Uterus (tissue), 4 donors: Measurements from ENCODE around the gene STK32C. TPM values are rescaled to one million over a fixed set of nuclear protein-coding genes. Genes with fewer than 3 reads are reported as not detected.

ENCODE experiments used
- DNase-seq, 2 donors: peaks; one replicate each; pipeline ENCODE4 v3.0.0-alpha.2; 2019 to 2020
- H3K27ac ChIP-seq, 2 donors: fragments of 200-600 bp; sonication (generic); 1 replicate in 1 of 2; 2 replicates in 1 of 2; pipeline ENCODE4 v1.5.1; 2016 to 2018
- H3K27me3 ChIP-seq, 2 donors: fragments of 200-600 bp; sonication (generic); one replicate each; pipeline ENCODE4 v1.5.1; 2018 to 2019; ENCODE audit warnings: control low read depth in 1 of 2
- H3K36me3 ChIP-seq, 2 donors: fragments of 200-600 bp; sonication (generic); one replicate each; pipeline ENCODE4 v1.5.1; 2019; ENCODE audit warnings: control low read depth in 1 of 2
- H3K4me1 ChIP-seq, 2 donors: fragments of 200-600 bp; sonication (generic); one replicate each; pipeline ENCODE4 v1.5.1; 2018 to 2019; ENCODE audit warnings: control low read depth in 1 of 2
- H3K4me3 ChIP-seq, 2 donors: fragments of 200-600 bp; sonication (generic); 1 replicate in 1 of 2; 2 replicates in 1 of 2; pipeline ENCODE4 v1.5.1; 2018 to 2019; ENCODE audit warnings: mild to moderate bottlenecking in 1 of 2
- H3K9me3 ChIP-seq, 2 donors: fragments of 200-600 bp; sonication (generic); one replicate each; pipeline ENCODE4 v1.5.1; 2019; ENCODE audit warnings: control low read depth in 1 of 2
- POLR2A ChIP-seq, 2 donors: fragments of 450-650 bp; IDR thresholded peaks; one replicate each; pipeline ENCODE4 v1.6.1; 2016; ENCODE audit warnings: antibody characterized with exemption in 2 of 2, mild to moderate bottlenecking in 1 of 2, moderate library complexity in 1 of 2
- intact Hi-C: fragments of 100-400 bp; cut with DNase I; formaldehyde crosslinking; loops from one replicate; pipeline ENCODE4 v1.15.1; 2023; ENCODE audit warnings: low total_unique reads
- total RNA-seq, 4 donors: library from RNA; depleted of rRNA in 3 of 4; stranded (reverse); fragments of >200 nt in 3 of 4; gene quantifications; one replicate each; pipeline versions ENCODE4 v1.1.0 to v1.2.4, GENCODE V29; 2014 to 2023
- TF ChIP-seq, protein P1 (sequence below), 4 experiments: fragments of 200-600 bp in 2 of 4; fragments of 450-650 bp in 2 of 4; sonication (generic) in 2 of 4; IDR thresholded peaks; one replicate each; pipeline ENCODE4 v1.5.1; 2016 to 2019; ENCODE audit warnings: antibody characterized with exemption in 4 of 4, mild to moderate bottlenecking in 2 of 4, moderate library complexity in 1 of 4
- donor health status: DM: yes; HTN: yes; CAD: no.

STK32C gene
- total RNA-seq, 4 donors from 2014 or later: 0.51 to 17.2 (median 3.2) TPM

DNA sequence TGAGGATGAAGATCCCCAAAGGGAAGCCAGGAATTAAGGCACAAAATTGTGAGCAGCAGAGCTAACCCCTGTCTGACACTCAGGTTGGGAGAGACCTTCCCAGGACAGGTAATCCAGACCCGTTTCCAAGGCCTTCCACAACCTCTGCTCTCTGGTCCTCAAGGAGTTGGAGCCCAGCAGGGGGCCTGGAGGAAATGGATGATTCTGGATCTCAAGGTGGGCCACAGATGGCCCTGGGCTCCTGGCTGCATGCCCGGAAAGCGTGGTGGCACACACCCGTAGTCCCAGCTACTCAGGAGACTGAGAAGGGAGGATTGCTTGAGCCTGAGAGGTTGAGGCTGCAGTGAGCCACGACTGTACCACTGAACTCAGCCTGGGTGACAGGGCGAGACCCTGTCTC is 78.7 kb downstream of the STK32C start:
- TF ChIP-seq POLR2A (IDR thresholded peaks at IDR 0.05): no peak
- TF ChIP-seq, protein P1, sequence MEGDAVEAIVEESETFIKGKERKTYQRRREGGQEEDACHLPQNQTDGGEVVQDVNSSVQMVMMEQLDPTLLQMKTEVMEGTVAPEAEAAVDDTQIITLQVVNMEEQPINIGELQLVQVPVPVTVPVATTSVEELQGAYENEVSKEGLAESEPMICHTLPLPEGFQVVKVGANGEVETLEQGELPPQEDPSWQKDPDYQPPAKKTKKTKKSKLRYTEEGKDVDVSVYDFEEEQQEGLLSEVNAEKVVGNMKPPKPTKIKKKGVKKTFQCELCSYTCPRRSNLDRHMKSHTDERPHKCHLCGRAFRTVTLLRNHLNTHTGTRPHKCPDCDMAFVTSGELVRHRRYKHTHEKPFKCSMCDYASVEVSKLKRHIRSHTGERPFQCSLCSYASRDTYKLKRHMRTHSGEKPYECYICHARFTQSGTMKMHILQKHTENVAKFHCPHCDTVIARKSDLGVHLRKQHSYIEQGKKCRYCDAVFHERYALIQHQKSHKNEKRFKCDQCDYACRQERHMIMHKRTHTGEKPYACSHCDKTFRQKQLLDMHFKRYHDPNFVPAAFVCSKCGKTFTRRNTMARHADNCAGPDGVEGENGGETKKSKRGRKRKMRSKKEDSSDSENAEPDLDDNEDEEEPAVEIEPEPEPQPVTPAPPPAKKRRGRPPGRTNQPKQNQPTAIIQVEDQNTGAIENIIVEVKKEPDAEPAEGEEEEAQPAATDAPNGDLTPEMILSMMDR (IDR thresholded peaks at IDR 0.05): no peak
- Histone ChIP-seq H3K27me3 (no peaks in the 10 kb centered on the region), H3K9me3 (no peaks in the 10 kb centered on the region), H3K4me3 (no peak overlapping the region), H3K27ac (no peak overlapping the region), H3K36me3 (no peaks in the 10 kb centered on the region), H3K4me1 (peaks cover 0 to 2% of the 10 kb centered on the region in 2 donors)
- intact Hi-C loops: no loop called here
- no peak for DNase-seq

DNA sequence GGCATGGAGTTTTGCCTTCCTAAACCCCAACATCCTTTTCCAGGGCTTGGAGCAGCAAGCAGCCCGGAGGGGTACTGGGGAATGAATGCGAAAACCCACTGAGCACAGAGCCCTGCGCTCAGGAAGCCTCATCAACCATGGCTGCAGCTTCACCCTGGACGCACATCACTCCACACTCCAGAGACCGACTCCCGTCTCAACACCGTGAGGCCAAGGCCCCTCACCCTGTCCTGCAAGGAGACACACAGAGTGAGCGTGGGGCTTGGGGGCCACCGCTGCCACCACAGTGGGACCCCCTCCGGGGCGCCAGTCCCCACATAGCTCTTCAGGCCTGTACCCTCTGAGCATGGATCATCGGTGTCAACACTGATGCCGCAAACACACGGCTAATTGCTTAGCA is 79.1 kb downstream of the STK32C start:
- no peak for DNase-seq
- intact Hi-C loops: no loop called here

DNA sequence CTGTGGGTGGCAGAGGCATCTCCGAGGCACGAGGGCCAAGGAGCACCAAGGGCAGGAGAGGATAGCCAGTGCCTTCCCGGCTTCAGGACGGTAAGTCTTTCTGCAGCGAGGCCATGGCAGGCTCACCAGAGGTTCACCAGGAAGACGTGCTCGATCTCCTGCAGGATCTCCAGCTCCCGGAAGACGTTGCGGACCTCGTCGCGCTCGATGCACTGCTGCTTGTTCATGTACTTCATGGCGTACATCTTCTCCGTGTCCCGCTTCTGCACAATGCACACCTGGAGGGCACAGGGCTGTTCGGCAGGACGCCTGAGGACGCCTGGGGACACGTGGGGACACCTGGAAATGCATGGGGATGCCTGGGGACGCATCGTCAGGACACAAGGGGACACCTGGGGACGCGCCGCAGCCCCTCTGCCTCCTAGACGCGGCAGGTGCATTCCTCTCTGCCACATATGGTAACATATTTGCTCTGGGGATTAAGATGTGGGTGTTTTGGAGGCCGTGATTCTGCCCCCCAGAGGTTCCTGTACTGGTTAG is 79.8 kb downstream of the STK32C start:
- DNase-seq: no peak
- TF ChIP-seq POLR2A (IDR thresholded peaks at IDR 0.05): no peak
- TF ChIP-seq, protein P1 (IDR thresholded peaks at IDR 0.05): no peak
- Histone ChIP-seq H3K4me1 (peaks cover 0 to 7% of the 10 kb centered on the region in 2 donors), H3K27me3 (no peaks in the 10 kb centered on the region), H3K9me3 (no peaks in the 10 kb centered on the region), H3K27ac (no peak overlapping the region), H3K4me3 (no peak overlapping the region), H3K36me3 (no peaks in the 10 kb centered on the region)
- intact Hi-C loops: no loop called here

More for the DNA sequence above, 79.1 kb downstream of the STK32C start:
- Histone ChIP-seq H3K27me3 (no peaks in the 10 kb centered on the region), H3K36me3 (no peaks in the 10 kb centered on the region), H3K27ac (no peak overlapping the region), H3K4me1 (peaks cover 0 to 2% of the 10 kb centered on the region in 2 donors), H3K9me3 (no peaks in the 10 kb centered on the region), H3K4me3 (no peak overlapping the region)
- TF ChIP-seq POLR2A (IDR thresholded peaks at IDR 0.05): no peak
- TF ChIP-seq, protein P1 (IDR thresholded peaks at IDR 0.05): no peak

DNA sequence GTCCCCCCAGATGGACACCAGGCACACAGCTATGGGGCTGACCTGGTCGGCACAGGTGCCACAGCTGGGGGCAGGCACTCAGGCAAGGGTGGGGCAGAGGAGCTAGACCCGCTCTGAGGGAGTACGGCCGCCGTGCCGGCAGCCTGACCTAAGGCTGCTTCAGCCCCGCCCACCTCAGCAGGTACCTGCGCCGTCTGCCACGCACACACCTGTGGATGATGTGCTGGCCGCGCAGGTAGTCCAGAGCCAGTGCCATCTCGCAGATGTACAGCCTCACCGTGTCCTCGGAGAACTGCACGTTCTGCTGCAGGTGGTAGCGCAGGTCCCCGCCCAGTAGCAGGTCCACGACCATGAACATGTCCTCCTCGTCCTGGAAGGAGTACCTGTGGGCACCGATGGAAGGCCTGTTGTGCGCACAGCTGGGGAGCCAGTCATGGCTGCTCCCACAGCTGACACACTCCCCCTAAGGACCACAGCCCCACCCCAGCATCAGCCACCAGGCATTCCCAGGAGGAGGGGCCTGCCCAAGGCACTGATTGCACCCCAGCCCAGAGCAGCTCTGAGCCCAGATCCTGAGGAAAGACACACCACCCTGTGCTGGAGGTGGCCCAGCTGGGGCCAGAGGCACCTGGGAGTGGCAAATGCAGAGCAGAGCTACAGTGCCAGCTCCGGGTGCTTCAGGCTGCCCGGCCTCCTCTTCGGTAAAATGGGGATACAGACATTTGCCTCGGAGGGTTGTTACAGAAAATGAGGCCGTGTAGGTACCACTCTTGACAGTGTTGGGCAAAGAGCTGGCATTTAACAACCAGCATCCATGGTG is 81.0 kb downstream of the STK32C start:
- intact Hi-C loops: no loop called here
- no peak for TF ChIP-seq POLR2A (IDR thresholded peaks at IDR 0.05)
- TF ChIP-seq, protein P1 (IDR thresholded peaks at IDR 0.05): no peak
- Histone ChIP-seq H3K9me3 (no peaks in the 10 kb centered on the region), H3K36me3 (no peaks in the 10 kb centered on the region), H3K27ac (no peak overlapping the region), H3K4me1 (peaks cover 0 to 10% of the 10 kb centered on the region in 2 donors), H3K27me3 (no peaks in the 10 kb centered on the region), H3K4me3 (no peak overlapping the region)
- DNase-seq: no peak

DNA sequence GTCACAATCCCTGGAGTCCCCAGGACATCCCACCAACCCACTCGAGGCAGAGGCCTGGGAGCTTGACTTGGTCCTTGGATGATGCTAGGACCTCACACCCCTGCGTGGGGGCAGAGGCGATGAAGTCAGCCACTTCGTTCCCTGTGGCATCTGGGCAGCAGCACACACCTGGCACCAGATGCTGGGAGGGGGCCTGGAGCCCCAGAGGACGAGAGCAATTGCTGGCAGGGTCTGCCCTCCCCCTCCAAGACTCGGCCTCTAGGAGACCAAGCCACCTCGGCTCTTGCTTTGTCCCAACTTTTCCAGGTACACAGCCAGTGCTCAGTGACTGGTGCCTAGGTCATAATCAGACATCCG is 81.9 kb downstream of the STK32C start:
- Histone ChIP-seq H3K27me3 (no peaks in the 10 kb centered on the region), H3K36me3 (no peaks in the 10 kb centered on the region), H3K9me3 (no peaks in the 10 kb centered on the region), H3K27ac (no peak overlapping the region), H3K4me1 (peaks cover 0 to 10% of the 10 kb centered on the region in 2 donors), H3K4me3 (no peak overlapping the region)
- intact Hi-C loops: no loop called here
- DNase-seq: no peak
- no peak for TF ChIP-seq POLR2A (IDR thresholded peaks at IDR 0.05)
- TF ChIP-seq, protein P1 (IDR thresholded peaks at IDR 0.05): no peak
